Epithelial cell of proximal tubule (primary cell): Measurements from ENCODE around the gene NHERF2. TPM values are rescaled to one million over a fixed set of nuclear protein-coding genes. Genes with fewer than 3 reads are reported as not detected.

Experiments
- DNase-seq: peaks from one replicate; pipeline ENCODE4 v3.0.0-alpha.2; 2011; ENCODE audit warnings: low read depth
- H3K4me3 ChIP-seq: 2 replicates; pipeline ENCODE4 v1.5.1; 2011; ENCODE audit warnings: low read depth, mild to moderate bottlenecking, low read length
- total RNA-seq: library from RNA; depleted of rRNA; stranded (reverse); fragments of >200 nt; gene quantifications from 2 replicates; pipeline ENCODE4 v1.2.3, GENCODE V29; 2015
- TF ChIP-seq, protein P1 (sequence below): conservative IDR thresholded peaks from 2 replicates; pipeline ENCODE4 v1.5.1; 2012; ENCODE audit warnings: low read depth, mild to moderate bottlenecking, low read length

Gene NHERF2
- total RNA-seq: 29.9 and 42.2 TPM in 2 replicates

GRCh38 chr16:2026461-2027023 lies at the start of gene NHERF2:
Gene NHERF2 (plus strand): TSS chr16:2026902. CDS start chr16:2027006, 104 bp downstream.
- DNase-seq: no peak
- H3K4me3 ChIP-seq: peak within 1 kb of the TSS; percentile 59
- TF ChIP-seq, protein P1, sequence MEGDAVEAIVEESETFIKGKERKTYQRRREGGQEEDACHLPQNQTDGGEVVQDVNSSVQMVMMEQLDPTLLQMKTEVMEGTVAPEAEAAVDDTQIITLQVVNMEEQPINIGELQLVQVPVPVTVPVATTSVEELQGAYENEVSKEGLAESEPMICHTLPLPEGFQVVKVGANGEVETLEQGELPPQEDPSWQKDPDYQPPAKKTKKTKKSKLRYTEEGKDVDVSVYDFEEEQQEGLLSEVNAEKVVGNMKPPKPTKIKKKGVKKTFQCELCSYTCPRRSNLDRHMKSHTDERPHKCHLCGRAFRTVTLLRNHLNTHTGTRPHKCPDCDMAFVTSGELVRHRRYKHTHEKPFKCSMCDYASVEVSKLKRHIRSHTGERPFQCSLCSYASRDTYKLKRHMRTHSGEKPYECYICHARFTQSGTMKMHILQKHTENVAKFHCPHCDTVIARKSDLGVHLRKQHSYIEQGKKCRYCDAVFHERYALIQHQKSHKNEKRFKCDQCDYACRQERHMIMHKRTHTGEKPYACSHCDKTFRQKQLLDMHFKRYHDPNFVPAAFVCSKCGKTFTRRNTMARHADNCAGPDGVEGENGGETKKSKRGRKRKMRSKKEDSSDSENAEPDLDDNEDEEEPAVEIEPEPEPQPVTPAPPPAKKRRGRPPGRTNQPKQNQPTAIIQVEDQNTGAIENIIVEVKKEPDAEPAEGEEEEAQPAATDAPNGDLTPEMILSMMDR: no peak

- H3K4me3 ChIP-seq: no peak overlapping the region
- no peak for DNase-seq
- TF ChIP-seq, protein P1: no peak
Measured at GRCh38 chr16:1976951-1977874, 49.5 kb upstream of the NHERF2 start.

- no peak for DNase-seq
- TF ChIP-seq, protein P1: no peak
- H3K4me3 ChIP-seq: no peak overlapping the region
Measured at GRCh38 chr16:1977875-1978268, 48.8 kb upstream of the NHERF2 start.

- TF ChIP-seq, protein P1: no peak
- DNase-seq: no peak
- H3K4me3 ChIP-seq: no peak overlapping the region
Measured at GRCh38 chr16:1978476-1979120, 48.1 kb upstream of the NHERF2 start.

GRCh38 chr16:1979271-1980029 lies 47.3 kb upstream of the NHERF2 start:
- TF ChIP-seq, protein P1: no peak
- no peak for DNase-seq
- no peak overlapping the region for H3K4me3 ChIP-seq

GRCh38 chr16:1980030-1980769 lies 46.5 kb upstream of the NHERF2 start:
- DNase-seq: no peak
- TF ChIP-seq, protein P1: no peak
- H3K4me3 ChIP-seq: no peak overlapping the region
